Activated CD8-positive, alpha-beta memory T cell treated with anti-CD3 and anti-CD28 coated beads for 4 hours (primary cell): ENCODE results near the gene KLHL35.
A peak's percentile ranks its signal among the peaks of the same experiment; 100 is the strongest.

Experiments used
- DNase-seq, 2 donors: peaks; one replicate each; pipeline ENCODE4 v3.0.0-alpha.2; 2020; ENCODE audit warnings: low read depth in 2 of 2

The KLHL35 gene, protein sequence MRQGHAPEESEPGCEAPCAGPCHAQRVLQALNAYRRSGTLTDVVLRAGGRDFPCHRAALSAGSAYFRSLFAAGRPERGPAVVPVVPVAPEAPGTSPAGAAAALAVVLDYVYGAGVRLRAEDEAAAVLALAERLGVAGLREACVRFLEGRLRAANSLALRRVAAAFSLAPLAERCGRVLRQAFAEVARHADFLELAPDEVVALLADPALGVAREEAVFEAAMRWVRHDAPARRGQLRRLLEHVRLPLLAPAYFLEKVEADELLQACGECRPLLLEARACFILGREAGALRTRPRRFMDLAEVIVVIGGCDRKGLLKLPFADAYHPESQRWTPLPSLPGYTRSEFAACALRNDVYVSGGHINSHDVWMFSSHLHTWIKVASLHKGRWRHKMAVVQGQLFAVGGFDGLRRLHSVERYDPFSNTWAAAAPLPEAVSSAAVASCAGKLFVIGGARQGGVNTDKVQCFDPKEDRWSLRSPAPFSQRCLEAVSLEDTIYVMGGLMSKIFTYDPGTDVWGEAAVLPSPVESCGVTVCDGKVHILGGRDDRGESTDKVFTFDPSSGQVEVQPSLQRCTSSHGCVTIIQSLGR

DNA sequence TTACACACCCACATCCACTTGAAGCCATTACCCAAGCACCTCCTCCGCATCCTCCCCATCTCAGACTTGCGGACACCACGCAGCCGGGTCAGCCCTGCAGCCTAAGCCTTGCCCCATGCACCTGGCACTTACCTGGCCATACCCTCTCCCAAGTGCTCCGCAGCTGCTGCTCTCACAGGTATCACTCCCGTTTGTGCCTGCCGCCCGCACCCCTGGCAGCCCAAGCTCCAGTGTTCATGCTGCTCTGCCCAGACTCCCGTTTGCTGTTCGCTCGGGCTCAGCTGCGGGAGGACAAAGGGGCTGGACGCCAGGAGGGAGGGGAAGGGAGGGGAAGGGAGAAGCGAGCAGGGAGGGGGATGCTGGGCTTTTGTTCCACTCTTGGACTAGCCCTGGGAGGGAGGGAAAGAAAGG is at the start of gene KLHL35:
Gene KLHL35, minus strand, starts transcription at position 293 of the 411 bp plus-strand sequence. CDS start 2,574 bp downstream, outside the sequence.
- no peak for DNase-seq

DNA sequence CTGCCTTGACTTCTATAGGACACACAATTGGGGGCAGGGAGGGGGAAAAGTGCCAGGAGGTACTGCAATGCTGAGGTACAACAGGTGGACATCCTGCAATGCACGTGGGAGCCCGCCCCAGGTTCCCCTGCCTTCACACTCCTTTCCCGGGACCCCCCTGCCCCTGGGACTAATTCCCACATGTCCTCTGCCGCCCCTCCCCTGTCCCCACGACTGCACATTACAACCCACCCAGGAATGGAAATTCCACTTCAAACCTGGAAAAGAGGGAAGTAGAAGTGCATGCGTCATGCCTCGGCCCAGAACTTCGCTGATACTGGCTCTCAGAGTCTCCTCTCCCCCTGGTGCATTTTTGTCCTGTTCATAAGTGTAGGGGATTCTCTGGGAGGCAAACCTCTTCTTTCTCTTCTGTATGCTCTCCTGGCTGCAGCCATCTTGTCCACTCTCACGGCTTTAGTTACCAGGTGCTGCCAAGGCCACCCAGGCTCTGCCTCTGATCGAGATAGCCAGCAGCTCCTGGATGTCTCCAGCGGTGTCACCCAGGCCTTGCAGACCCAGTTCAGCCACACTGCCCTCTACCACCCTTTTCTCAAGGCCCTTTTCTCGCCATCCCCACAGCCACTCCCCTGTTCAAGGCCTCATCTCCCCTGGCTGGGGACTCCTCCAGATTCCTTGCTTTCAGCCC is 49.1 kb upstream of the KLHL35 start:
- no peak for DNase-seq

DNA sequence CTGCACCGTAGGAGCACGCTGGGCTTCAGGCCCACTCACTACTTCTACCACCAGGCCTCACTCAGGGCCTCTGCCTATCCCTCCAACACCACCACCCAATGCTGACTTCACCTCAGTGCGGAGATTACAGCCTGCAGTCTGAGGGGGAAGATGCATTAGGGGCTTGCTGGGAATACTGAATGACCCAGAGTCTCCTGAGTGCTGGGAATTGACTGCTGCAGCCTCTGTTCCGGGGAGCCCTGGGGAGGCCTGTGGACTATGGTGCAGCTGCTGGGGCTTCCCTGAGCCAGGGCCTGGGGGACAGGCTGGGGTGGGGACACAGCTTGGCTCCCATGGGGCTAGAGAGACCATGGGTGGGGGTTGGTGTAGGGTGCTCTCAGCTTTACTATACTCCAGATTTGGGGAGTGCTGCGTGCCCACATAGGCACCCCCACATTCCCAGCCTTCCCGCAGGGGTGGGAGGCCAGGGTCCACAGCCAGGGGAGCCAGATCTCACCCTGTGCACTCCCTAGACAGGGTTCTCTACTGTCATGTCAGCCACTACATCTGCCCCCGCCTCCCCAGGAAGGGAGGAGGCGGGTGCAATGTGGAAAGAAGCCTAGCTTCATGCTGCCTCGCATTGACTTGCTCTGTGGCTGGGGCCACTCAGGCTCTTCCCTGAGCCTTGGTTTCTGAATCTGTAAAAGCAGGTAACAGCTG is 48.4 kb upstream of the KLHL35 start:
- DNase-seq: no peak

- no peak for DNase-seq
These were observed 47.5 kb upstream of the KLHL35 start for GRCh38 chr11:75480185-75481175.

DNA sequence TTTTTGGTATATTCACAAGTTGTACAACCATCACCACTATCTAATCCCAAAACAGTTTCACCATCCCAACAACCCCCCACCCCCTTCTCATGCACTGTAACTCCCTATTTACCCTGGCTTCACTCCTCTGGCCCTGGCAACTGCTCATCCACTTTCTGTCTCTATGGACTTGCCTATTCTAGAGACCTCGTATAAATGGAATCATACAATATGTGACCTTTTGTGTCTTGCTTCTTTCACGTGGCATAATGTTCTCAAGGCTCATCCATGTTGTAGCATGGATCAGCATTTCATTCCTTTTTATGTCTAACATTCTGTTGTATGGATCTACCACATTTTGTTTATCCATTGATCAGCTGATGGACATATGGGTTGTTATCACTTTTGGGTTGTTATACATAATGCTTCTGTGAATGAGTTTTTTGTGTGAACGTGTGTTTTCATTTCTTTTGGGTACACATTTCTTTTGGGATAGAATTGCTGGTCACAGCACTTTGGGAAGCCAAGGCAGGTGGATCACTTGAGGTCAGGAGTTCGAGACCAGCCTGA is 46.7 kb upstream of the KLHL35 start:
- DNase-seq: no peak

GRCh38 chr11:75478783-75479596 is 46.0 kb upstream of the KLHL35 start:
- no peak for DNase-seq

- DNase-seq: no peak
These were observed 44.6 kb upstream of the KLHL35 start for GRCh38 chr11:75477614-75477935.

- DNase-seq: no peak
These were observed 44.0 kb upstream of the KLHL35 start for GRCh38 chr11:75476739-75477613.

GRCh38 chr11:75475767-75476650 is 43.0 kb upstream of the KLHL35 start:
- no peak for DNase-seq

GRCh38 chr11:75474878-75475766 is 42.1 kb upstream of the KLHL35 start:
- DNase-seq: peak; percentile 13 to 18

- DNase-seq: no peak
These were observed 41.2 kb upstream of the KLHL35 start for GRCh38 chr11:75474240-75474639.

DNA sequence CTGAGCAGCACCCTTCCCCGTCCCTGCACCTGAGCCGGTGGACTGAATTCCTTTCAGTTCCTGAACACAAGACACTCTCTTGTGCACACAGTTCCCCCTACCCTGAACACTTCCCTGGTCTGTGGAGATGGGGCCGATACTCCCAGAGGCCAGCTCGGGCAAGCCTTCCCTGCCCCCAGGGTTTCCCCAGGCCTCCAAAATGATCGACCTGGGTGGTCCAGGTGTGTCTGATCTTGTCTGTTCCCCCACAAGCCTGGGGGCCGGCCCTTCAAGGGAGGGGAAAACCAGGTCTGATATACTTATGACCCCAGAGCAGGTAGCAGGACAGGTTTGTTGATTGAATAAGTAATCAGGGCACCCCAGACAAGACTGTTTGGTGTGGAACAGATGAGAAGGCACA is 40.7 kb upstream of the KLHL35 start:
- no peak for DNase-seq

DNA sequence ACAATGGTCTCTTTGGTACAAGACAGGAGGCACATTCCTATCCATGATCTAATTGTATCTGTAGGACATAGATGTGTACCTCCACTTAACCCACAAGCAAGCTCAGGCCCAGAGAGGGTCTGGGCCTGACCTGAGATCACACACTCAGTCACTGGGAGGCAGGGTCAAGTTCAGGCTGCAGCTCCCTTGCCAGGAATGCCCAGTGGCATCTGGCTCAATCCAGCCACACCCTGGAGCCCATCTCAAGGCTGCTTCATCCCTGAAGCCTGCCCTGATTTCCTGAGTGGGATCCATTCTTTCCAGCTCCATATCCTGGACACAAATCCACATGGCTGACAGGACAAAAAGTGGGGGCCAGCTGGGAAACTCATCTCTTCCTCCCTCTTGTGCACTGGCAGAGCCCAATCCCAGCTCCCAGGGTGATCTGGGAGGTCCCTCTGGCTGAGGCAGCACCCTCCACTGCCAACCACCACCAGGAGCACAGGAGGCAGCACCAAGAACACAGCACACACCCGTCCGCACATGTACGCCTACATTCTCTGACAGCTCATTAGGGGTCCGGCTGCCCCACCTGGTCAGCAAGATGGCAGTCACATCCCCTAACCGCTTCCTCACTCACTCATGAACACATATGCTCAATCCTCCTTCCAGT is 39.2 kb upstream of the KLHL35 start:
- no peak for DNase-seq

GRCh38 chr11:75471176-75471973 is 38.4 kb upstream of the KLHL35 start:
- no peak for DNase-seq

DNA sequence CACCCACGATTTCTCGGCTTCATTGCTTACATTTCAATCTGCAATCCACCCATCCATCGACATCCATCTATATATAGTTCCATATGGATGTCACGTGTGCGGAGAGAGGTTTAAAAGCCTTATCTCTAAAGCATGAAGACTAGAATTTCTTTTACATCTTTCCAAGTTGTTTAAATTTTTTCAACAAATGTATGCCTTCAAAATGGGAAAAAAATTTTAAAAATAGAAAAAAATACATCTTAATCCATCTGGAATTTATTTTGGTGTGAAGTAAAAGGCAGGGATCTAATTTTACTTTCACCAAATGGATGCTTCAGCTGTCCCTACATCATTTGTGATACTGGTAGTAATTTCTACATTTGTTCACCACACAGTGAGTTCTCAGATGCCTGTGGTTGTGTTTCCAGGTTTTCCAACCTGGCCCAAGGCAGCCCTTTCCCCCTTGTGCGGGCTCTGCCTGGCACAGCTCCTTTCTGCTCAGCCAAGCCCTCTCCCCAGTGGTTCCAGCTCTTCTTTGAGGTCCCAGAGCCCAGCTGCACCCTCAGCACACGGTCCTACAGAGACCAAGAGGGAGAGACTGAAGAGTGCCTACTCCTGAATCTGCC is 37.6 kb upstream of the KLHL35 start:
- DNase-seq: no peak
